Measurements from ENCODE around the gene TMEM242.
"Not testable (repeated sequence)": the region's sequence is repeated elsewhere in the genome, so short reads cannot be mapped to it uniquely, and the experiment has no call there.

Gene TMEM242

GRCh38 chr6:157322792-157323254 lies 496 bp downstream of the TMEM242 start:
- DNase-seq, result peak in 1 of 2 donors; percentile 79

GRCh38 chr6:157316871-157317814 lies 6.2 kb downstream of the TMEM242 start:
- peak in 1 of 2 donors; percentile 65 for DNase-seq

GRCh38 chr6:157314705-157315321 lies 8.5 kb downstream of the TMEM242 start:
- peak in 1 of 2 donors; percentile 72 for DNase-seq

DNA sequence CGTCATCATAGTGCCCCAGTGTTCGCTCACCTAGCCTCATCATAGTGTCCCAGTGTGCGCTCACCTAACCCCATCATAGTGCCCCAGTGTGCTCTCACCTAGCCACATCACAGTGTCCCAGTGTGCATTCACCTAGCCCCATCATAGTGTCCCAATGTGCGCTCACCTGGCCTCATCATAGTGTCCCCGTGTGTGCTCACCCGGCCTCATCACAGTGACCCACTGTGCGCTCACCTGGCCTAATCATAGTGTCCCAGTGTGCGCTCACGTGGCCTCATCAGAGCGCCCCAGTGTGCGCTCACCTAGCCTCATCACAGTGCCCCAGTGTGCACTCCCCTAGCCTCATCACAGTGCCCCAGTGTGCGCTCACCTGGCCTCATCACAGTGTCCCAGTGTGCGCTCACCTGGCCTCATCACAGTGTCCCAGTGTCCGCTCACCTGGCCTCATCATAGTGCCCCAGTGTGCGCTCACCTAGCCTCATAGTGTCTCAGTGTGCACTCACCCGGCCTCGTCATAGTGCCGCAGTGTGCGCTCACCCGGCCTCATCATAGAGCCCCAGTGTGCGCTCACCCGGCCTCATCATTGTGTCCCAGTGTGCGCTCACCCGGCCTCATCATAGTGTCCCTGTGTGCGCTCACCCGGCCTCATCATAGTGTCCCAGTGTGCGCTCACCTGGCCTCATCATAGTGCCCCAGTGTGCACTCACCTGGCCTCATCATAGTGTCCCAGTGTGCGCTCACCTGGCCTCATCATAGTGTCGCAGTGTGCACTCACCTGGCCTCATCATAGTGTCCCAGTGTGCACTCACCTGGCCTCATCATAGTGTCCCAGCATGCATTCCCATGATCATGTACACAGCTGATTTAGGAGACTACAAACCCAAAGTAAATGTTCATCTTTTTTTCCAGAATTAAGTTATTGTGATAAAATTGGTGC lies 9.5 kb downstream of the TMEM242 start:
- no peak for DNase-seq

DNA sequence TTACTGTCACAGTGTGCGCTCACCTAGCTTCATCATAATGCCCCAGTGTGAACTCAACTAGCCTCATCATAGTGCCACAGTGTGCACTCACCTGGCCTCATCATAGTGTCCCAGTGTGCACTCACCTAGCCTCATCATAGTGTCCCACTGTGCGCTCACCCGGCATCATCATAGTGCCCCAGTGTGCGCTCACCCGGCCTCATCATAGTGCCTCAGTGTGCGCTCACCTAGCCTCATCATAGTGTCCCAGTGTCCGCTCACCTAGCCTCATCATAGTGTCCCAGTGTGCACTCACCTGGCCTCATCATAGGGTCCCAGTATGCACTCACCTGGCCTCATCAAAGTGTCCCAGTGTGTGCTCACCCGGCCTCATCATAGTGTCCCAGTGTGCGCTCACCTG lies 10.6 kb downstream of the TMEM242 start:
- no peak for DNase-seq

DNA sequence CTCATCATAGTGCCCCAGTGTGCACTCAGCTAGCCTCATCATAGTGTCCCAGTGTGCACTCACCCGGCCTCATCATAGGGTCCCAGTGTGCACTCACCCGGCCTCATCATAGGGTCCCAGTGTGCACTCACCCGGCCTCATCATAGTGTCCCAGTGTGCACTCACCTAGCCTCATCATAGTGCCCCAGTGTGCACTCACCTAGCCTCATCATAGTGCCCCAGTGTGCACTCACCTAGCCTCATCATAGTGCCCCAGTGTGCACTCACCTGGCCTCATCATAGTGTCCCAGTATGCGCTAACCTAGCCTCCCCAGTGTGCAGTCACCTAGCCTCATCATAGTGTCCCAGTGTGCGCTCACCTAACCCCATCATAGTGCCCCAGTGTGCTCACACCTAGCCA lies 12.6 kb downstream of the TMEM242 start:
- not testable (repeated sequence) for DNase-seq

GRCh38 chr6:157307661-157308060 lies 15.7 kb downstream of the TMEM242 start:
- DNase-seq, result no peak

GRCh38 chr6:157305670-157306653 lies 17.4 kb downstream of the TMEM242 start:
- DNase-seq, result no peak

GRCh38 chr6:157304899-157305663 lies 18.2 kb downstream of the TMEM242 start:
- DNase-seq, result no peak

DNA sequence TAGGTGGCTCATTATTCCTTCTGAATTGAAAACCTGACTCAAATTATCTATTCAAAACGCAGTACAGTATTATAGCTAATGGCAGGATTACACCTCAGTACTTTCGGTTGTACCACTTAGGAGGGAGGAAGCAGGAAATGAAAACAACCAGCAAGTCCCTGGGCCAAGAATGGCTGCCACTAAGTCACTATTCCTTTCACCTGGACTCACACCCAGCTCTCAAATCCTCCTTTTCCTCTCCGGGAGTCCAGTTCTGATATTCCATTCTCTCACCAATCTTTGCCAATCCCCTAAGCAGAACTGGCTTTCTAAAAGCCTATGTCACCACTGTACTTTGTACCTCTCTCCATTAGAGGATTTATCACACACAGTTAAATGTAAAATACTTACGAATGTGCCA lies 20.6 kb downstream of the TMEM242 start:
- DNase-seq, result no peak

DNA sequence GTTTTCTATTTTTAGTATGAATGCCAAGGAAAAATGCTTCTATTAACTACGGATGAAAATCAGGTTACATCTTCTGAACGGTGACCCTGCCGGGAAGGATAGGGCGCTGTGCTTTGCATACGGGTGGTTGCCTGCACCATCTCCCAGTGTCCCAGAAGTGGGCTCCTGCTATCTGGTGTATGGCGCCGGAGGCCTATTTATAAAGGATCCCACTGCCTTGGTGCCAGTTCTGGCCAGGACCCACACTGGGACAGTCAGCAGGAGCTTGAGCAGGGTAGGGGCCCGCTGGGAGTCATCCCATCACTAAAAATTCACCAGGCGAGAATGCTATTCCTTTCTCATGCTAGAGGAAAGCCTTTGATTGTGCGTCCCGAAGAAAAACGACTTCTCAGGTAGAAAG lies 22.9 kb downstream of the TMEM242 start:
- DNase-seq, result no peak

- no peak for DNase-seq
These were observed 23.3 kb downstream of the TMEM242 start for GRCh38 chr6:157300006-157300405.

- DNase-seq, result no peak
These were observed 25.0 kb downstream of the TMEM242 start for GRCh38 chr6:157298216-157298724.

DNA sequence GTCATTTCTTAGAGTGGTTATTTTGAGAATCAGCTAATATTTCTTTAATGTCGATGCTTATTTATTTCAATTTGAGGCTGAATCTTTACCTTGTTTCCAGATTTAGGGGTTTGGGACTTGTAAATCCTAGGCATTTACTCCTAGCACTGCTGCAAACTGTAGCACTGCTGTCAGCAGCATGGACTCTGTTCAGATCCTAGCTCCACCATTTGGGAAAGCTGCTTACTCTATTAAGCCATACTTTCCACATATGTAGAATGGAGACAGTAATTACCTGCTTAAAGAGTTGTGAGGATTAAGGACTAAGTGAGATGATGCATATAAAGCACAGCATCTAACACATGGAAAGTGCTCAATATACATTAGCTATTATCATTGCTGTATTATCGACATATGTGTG lies 28.7 kb downstream of the TMEM242 start:
- DNase-seq, result no peak

GRCh38 chr6:157293780-157294179 lies 29.5 kb downstream of the TMEM242 start:
- no peak for DNase-seq

DNA sequence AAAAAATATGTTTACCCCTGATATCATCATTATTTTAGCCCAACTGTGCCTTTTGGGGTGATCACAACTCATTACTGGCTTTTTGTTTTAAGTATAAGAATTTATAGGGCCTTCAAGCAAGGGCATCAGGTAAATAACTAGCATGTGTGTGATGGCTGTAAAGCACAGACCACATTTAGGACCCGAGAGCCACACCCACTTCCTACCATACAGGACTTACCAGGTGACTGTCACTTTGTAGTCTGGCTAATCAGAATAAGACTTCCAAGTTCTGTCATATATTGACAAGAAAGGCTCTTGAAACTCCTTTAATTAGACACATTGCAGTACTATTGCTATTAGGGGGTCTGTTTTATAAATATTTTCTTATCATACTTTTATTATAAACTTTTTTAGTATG lies 31.1 kb downstream of the TMEM242 start:
- DNase-seq, result peak in 1 of 2 donors; percentile 14

GRCh38 chr6:157291356-157291755 lies 32.0 kb downstream of the TMEM242 start:
- DNase-seq, result no peak

GRCh38 chr6:157290797-157291196 lies 32.5 kb downstream of the TMEM242 start:
- no peak for DNase-seq

GRCh38 chr6:157289764-157290163 lies 33.6 kb downstream of the TMEM242 start:
- DNase-seq, result no peak

- no peak for DNase-seq
These were observed 34.7 kb downstream of the TMEM242 start for GRCh38 chr6:157288575-157288974.

DNA sequence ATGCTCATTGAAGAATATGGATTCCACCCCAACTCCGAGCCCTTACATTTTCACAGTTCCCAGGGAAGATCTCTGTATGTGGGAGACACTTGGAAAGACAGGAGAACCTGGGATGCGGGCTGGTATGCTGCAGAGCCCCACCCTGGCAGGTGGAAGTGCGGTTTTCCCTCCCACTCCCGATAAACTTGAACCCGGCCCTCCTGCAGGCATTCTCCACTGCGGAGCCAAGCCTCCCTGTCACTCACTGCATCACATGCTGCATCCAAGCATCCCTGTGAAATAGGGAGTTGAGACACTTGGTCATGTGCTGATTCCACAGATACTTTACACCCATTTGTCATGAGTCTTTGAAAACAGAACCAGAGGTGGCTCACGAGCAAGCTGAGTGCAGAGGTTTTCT lies 35.4 kb downstream of the TMEM242 start:
- no peak for DNase-seq
